AML-193 (cell line): ENCODE measurements around the gene AMMECR1.

Source experiments
- DNase-seq, 2 experiments: peaks; one replicate each; lab custom pipeline; 2025; lab: John Stamatoyannopoulos, UW

The AMMECR1 gene

GRCh38 chrX:110311437-110312230 lies 6.3 kb downstream of the AMMECR1 start:
- no peak for DNase-seq

GRCh38 chrX:110310896-110311295 lies 7.0 kb downstream of the AMMECR1 start:
- no peak for DNase-seq

GRCh38 chrX:110310000-110310790 lies 7.7 kb downstream of the AMMECR1 start:
- DNase-seq = no peak

- no peak for DNase-seq
These were observed 9.7 kb downstream of the AMMECR1 start for GRCh38 chrX:110308220-110308619.

- no peak for DNase-seq
These were observed 13.0 kb downstream of the AMMECR1 start for GRCh38 chrX:110304884-110305283.

- DNase-seq = no peak
These were observed 13.5 kb downstream of the AMMECR1 start for GRCh38 chrX:110304371-110304770.

GRCh38 chrX:110302975-110303374 lies 14.9 kb downstream of the AMMECR1 start:
- no peak for DNase-seq

GRCh38 chrX:110301194-110301593 lies 16.7 kb downstream of the AMMECR1 start:
- DNase-seq = no peak

GRCh38 chrX:110294087-110294486 lies 23.8 kb downstream of the AMMECR1 start:
- no peak for DNase-seq

- DNase-seq = no peak
These were observed 24.2 kb downstream of the AMMECR1 start for GRCh38 chrX:110293658-110294057.

GRCh38 chrX:110287605-110288004 lies 30.3 kb downstream of the AMMECR1 start:
- DNase-seq = no peak

- no peak for DNase-seq
These were observed 31.8 kb downstream of the AMMECR1 start for GRCh38 chrX:110286106-110286505.

GRCh38 chrX:110284159-110284558 lies 33.7 kb downstream of the AMMECR1 start:
- DNase-seq = no peak

- no peak for DNase-seq
These were observed 35.0 kb downstream of the AMMECR1 start for GRCh38 chrX:110282922-110283321.

- no peak for DNase-seq
These were observed 36.5 kb downstream of the AMMECR1 start for GRCh38 chrX:110281377-110281776.

- no peak for DNase-seq
These were observed 36.9 kb downstream of the AMMECR1 start for GRCh38 chrX:110280954-110281353.

GRCh38 chrX:110277609-110278008 lies 40.3 kb downstream of the AMMECR1 start:
- no peak for DNase-seq

- no peak for DNase-seq
These were observed 41.1 kb downstream of the AMMECR1 start for GRCh38 chrX:110276778-110277177.

- no peak for DNase-seq
These were observed 49.0 kb downstream of the AMMECR1 start for GRCh38 chrX:110268886-110269285.

- DNase-seq = no peak
These were observed 49.5 kb downstream of the AMMECR1 start for GRCh38 chrX:110268395-110268794.

- DNase-seq = no peak
These were observed 50.0 kb downstream of the AMMECR1 start for GRCh38 chrX:110267874-110268273.

GRCh38 chrX:110265661-110266060 lies 52.2 kb downstream of the AMMECR1 start:
- DNase-seq = no peak

- DNase-seq = no peak
These were observed 58.8 kb downstream of the AMMECR1 start for GRCh38 chrX:110259117-110259516.
